WERI-Rb-1 (cell line): ENCODE data around the gene FAT2.

Source experiments
- DNase-seq: peaks from one replicate; pipeline ENCODE4 v3.0.0-alpha.2; 2020
- H3K27ac ChIP-seq: fragments of 250-450 bp; sonication (Bioruptor Pico); 2 replicates; pipeline ENCODE4 v1.5.1; 2020; ENCODE audit warnings: mild to moderate bottlenecking, moderate library complexity
- H3K27me3 ChIP-seq: fragments of 250-450 bp; sonication (Bioruptor Pico); 2 replicates; pipeline ENCODE4 v1.5.1; 2021; ENCODE audit warnings: mild to moderate bottlenecking, low read depth, moderate library complexity; ENCODE audit not compliant: insufficient read depth, severe bottlenecking
- H3K36me3 ChIP-seq: fragments of 250-450 bp; sonication (Bioruptor Pico); 2 replicates; pipeline ENCODE4 v1.5.1; 2020; ENCODE audit warnings: mild to moderate bottlenecking, moderate library complexity
- H3K4me3 ChIP-seq: 2 replicates; pipeline ENCODE4 v1.5.1; 2011; ENCODE audit warnings: low read depth, mild to moderate bottlenecking, control low read depth, low read length
- H3K9me3 ChIP-seq: fragments of 250-450 bp; sonication (Bioruptor Pico); 2 replicates; pipeline ENCODE4 v1.5.1; 2021; ENCODE audit warnings: mild to moderate bottlenecking, moderate library complexity; ENCODE audit not compliant: severe bottlenecking
- TF ChIP-seq, protein P1 (sequence below): IDR thresholded peaks from 2 replicates; pipeline ENCODE4 v1.5.1; 2011; ENCODE audit warnings: low read depth, mild to moderate bottlenecking, control low read depth, inconsistent platforms, low read length

Gene FAT2

DNA sequence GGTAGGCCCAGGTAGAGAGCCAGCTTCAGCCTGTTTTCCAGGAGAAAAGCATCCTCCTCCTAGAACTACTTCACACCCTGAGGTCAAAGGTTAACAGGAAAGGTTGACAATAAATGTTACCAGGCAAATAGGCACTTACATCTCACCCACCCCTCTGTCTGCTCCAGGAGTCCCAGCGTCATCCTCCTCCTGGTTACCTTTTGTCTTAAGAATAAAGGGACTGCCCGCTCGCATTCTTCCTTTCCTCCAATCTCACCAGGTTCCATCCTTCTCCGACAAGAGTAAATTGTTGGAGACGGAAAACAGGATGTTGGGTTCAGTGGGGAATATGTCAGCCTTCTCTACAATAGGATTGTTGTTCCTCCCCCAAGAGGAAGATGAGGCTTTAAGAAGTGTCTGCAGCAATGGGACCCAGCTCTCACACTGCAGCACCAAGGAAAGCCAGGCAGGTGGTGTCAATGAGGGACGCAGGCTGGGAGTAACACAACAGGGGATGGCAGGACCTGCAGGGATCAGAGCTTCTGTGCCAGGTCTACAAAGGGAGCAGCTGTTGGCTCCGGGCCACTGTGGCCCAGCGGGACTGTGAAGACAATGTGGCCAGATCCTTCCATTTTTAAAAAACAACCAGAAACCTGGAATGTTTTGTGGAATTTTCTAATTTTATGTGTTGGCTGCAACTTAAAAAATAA lies 29.0 kb downstream of the FAT2 start:
- Histone ChIP-seq H3K4me3 (no peak overlapping the region), H3K27ac (no peak overlapping the region), H3K9me3 (peaks cover 3% of the 10 kb centered on the region), H3K36me3 (no peaks in the 10 kb centered on the region), H3K27me3 (peaks cover 18% of the 10 kb centered on the region)
- no peak for DNase-seq
- TF ChIP-seq, protein P1, sequence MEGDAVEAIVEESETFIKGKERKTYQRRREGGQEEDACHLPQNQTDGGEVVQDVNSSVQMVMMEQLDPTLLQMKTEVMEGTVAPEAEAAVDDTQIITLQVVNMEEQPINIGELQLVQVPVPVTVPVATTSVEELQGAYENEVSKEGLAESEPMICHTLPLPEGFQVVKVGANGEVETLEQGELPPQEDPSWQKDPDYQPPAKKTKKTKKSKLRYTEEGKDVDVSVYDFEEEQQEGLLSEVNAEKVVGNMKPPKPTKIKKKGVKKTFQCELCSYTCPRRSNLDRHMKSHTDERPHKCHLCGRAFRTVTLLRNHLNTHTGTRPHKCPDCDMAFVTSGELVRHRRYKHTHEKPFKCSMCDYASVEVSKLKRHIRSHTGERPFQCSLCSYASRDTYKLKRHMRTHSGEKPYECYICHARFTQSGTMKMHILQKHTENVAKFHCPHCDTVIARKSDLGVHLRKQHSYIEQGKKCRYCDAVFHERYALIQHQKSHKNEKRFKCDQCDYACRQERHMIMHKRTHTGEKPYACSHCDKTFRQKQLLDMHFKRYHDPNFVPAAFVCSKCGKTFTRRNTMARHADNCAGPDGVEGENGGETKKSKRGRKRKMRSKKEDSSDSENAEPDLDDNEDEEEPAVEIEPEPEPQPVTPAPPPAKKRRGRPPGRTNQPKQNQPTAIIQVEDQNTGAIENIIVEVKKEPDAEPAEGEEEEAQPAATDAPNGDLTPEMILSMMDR: no peak

DNA sequence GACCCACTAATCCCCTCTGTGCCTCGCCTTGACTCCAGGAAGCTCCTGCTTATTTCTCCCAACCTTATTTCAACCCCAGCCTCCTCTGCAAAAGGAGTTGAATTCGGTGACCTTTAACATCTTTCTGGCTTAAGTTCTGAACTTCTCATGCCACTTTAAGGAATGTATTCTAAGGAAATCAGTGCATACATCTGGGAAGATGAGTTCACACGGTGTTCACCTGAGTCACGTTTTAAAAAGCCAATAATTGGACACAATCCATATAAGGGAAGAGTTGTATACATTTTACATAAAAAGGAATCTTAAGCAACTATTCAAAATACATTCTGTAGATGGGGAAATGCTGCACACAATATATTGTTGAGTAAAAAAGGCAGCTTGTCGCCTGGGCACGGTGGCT lies 33.2 kb downstream of the FAT2 start:
- DNase-seq: no peak
- Histone ChIP-seq H3K9me3 (no peaks in the 10 kb centered on the region), H3K4me3 (no peak overlapping the region), H3K36me3 (no peaks in the 10 kb centered on the region), H3K27me3 (peaks cover 13% of the 10 kb centered on the region), H3K27ac (no peak overlapping the region)
- TF ChIP-seq, protein P1: no peak

DNA sequence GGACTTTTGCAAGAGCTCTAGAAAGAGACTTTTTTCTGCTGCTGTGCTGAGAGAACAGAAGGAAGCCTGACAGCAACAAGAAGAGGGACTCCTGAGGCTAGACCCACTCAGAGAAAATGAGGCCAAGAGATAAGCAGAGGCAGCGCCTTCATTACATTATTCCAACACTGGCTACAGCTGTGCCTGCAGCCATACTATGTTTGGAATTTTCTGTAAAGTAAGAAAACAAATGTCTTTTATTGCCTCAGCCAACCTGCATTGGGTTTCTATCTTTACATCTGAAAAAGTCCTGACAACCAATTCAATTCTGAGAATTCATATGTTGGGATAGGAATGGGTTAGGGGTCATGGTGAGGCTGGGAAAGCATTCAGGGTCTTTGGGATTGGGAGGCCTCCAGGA lies 33.7 kb downstream of the FAT2 start:
- TF ChIP-seq, protein P1: no peak
- no peak for DNase-seq
- Histone ChIP-seq H3K27ac (no peak overlapping the region), H3K9me3 (no peaks in the 10 kb centered on the region), H3K27me3 (peaks cover 13% of the 10 kb centered on the region), H3K36me3 (no peaks in the 10 kb centered on the region), H3K4me3 (no peak overlapping the region)

DNA sequence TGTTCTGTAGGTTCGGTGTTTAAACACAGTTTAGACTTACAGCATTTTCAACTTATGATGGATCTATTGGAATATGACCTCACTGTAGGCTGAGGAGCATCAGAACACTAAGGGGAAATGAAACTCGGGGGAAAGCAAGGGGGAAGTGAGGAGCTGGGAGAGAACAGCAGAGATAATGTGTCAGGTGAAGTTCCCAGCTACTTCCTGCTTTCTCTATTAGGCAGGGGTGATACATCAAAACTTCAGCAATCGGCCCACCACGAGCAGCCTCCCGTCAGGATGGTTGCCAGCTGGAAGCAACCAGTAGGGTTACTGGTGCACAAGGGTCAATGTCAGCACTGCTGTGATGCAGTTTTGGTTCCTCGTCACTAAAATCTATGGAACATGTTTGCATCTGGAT lies 34.3 kb downstream of the FAT2 start:
- no peak overlapping the region for H3K27ac ChIP-seq

DNA sequence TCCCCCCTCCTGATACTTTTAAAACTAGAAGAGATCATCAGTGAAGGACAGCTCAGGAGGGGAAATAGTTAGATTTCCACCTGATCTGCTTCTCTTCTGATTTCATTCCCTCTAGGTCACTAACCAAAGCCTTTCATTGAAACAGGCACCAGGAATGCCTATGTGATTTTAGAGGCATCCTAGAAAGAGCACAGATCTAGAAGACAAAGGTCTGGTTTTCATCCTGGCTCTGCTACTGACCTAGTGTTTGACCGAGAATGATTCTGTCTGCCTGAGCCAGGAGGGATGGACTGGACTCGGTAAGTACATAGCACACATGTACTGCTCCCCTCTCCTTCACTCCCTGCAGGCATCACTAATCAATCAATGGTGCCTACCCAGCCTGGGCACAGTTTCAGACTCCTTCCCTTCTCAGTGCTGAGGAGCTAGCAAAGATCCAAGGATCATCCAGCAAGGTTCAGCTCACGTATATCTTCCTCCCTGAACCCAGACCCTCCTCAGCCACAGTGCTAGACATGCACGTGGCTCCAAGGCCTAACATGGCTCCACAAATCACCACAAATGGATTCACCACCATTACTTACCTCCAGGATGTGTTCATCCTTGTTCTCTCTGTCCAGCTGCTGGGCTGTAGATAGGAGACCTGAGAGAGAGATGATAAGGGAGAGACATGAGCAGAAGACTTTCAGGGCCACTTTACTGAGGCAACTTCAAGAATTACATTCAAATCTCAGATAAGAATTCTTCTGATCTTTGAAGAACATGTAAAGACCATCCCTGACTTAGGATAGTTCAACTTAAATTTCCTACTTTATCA lies 35.2 kb downstream of the FAT2 start:
- DNase-seq: no peak
- TF ChIP-seq, protein P1: no peak
- no peaks in the 10 kb centered on the region for H3K9me3 ChIP-seq
- no peak overlapping the region for H3K4me3 ChIP-seq
- no peak overlapping the region for H3K27ac ChIP-seq
- H3K36me3 ChIP-seq: no peaks in the 10 kb centered on the region
- peaks cover 13% of the 10 kb centered on the region for H3K27me3 ChIP-seq

More for the DNA sequence above, 34.3 kb downstream of the FAT2 start:
- Histone ChIP-seq H3K9me3 (no peaks in the 10 kb centered on the region), H3K27me3 (peaks cover 13% of the 10 kb centered on the region), H3K36me3 (no peaks in the 10 kb centered on the region), H3K4me3 (no peak overlapping the region)
- DNase-seq: no peak
- TF ChIP-seq, protein P1: no peak
